Measurements from ENCODE around the gene RARB.

RARB gene

GRCh38 chr3:25433106-25433505 is 5.0 kb downstream of the RARB start:
- H3K4me1 ChIP-seq (ENCODE audit: control insufficient read depth, insufficient read depth, low read length): peaks cover 29% of the 10 kb centered on the region
- H3K9ac ChIP-seq (ENCODE audit: low read length): no peak overlapping the region
- no peak overlapping the region for H3K4me3 ChIP-seq (ENCODE audit: low read depth, low read length)
- no peak overlapping the region for H3K27ac ChIP-seq (ENCODE audit: low read depth, low read length)
- H3K27me3 ChIP-seq (ENCODE audit: control insufficient read depth, insufficient read depth, low read length): peaks cover 7% of the 10 kb centered on the region
- no peaks in the 10 kb centered on the region for H3K9me3 ChIP-seq (ENCODE audit: control insufficient read depth, insufficient read depth, low read depth, low read length)
- no peaks in the 10 kb centered on the region for H3K36me3 ChIP-seq (ENCODE audit: control insufficient read depth, insufficient read depth, low read length)

- Histone ChIP-seq H3K36me3 (ENCODE audit: control insufficient read depth, insufficient read depth, low read length) (no peaks in the 10 kb centered on the region), H3K4me1 (ENCODE audit: control insufficient read depth, insufficient read depth, low read length) (peaks cover 31% of the 10 kb centered on the region), H3K9me3 (ENCODE audit: control insufficient read depth, insufficient read depth, low read depth, low read length) (no peaks in the 10 kb centered on the region), H3K4me3 (ENCODE audit: low read depth, low read length) (no peak overlapping the region), H3K27me3 (ENCODE audit: control insufficient read depth, insufficient read depth, low read length) (no peaks in the 10 kb centered on the region; the same call in 1 of the 2 replicates), H3K9ac (ENCODE audit: low read length) (no peak overlapping the region), H3K27ac (ENCODE audit: low read depth, low read length) (no peak overlapping the region)
These were observed 5.8 kb downstream of the RARB start for GRCh38 chr3:25433868-25434267.

- H3K4me3 ChIP-seq (ENCODE audit: low read depth, low read length): no peak overlapping the region
- H3K27me3 ChIP-seq (ENCODE audit: control insufficient read depth, insufficient read depth, low read length): no peaks in the 10 kb centered on the region
- no peak overlapping the region for H3K9ac ChIP-seq (ENCODE audit: low read length)
- H3K36me3 ChIP-seq (ENCODE audit: control insufficient read depth, insufficient read depth, low read length): no peaks in the 10 kb centered on the region
- peaks cover 19% of the 10 kb centered on the region for H3K4me1 ChIP-seq (ENCODE audit: control insufficient read depth, insufficient read depth, low read length)
- H3K9me3 ChIP-seq (ENCODE audit: control insufficient read depth, insufficient read depth, low read depth, low read length): no peaks in the 10 kb centered on the region
- H3K27ac ChIP-seq (ENCODE audit: low read depth, low read length): no peak overlapping the region
These were observed 9.9 kb downstream of the RARB start for GRCh38 chr3:25437953-25438352.

- Histone ChIP-seq H3K4me1 (ENCODE audit: control insufficient read depth, insufficient read depth, low read length) (peaks cover 15% of the 10 kb centered on the region), H3K9ac (ENCODE audit: low read length) (no peak overlapping the region), H3K36me3 (ENCODE audit: control insufficient read depth, insufficient read depth, low read length) (no peaks in the 10 kb centered on the region), H3K9me3 (ENCODE audit: control insufficient read depth, insufficient read depth, low read depth, low read length) (no peaks in the 10 kb centered on the region), H3K27me3 (ENCODE audit: control insufficient read depth, insufficient read depth, low read length) (no peaks in the 10 kb centered on the region), H3K4me3 (ENCODE audit: low read depth, low read length) (no peak overlapping the region), H3K27ac (ENCODE audit: low read depth, low read length) (no peak overlapping the region)
These were observed 10.9 kb downstream of the RARB start for GRCh38 chr3:25438791-25439555.

GRCh38 chr3:25441234-25441856 is 13.3 kb downstream of the RARB start:
- H3K4me1 ChIP-seq (ENCODE audit: control insufficient read depth, insufficient read depth, low read length): peaks cover 15% of the 10 kb centered on the region
- no peaks in the 10 kb centered on the region for H3K36me3 ChIP-seq (ENCODE audit: control insufficient read depth, insufficient read depth, low read length)
- H3K27me3 ChIP-seq (ENCODE audit: control insufficient read depth, insufficient read depth, low read length): no peaks in the 10 kb centered on the region
- no peak overlapping the region for H3K9ac ChIP-seq (ENCODE audit: low read length)
- H3K9me3 ChIP-seq (ENCODE audit: control insufficient read depth, insufficient read depth, low read depth, low read length): no peaks in the 10 kb centered on the region
- no peak overlapping the region for H3K4me3 ChIP-seq (ENCODE audit: low read depth, low read length)
- no peak overlapping the region for H3K27ac ChIP-seq (ENCODE audit: low read depth, low read length)

- H3K4me3 ChIP-seq (ENCODE audit: low read depth, low read length): no peak overlapping the region
- H3K27ac ChIP-seq (ENCODE audit: low read depth, low read length): no peak overlapping the region
- H3K9me3 ChIP-seq (ENCODE audit: control insufficient read depth, insufficient read depth, low read depth, low read length): no peaks in the 10 kb centered on the region
- peaks cover 15% of the 10 kb centered on the region for H3K4me1 ChIP-seq (ENCODE audit: control insufficient read depth, insufficient read depth, low read length)
- H3K36me3 ChIP-seq (ENCODE audit: control insufficient read depth, insufficient read depth, low read length): no peaks in the 10 kb centered on the region
- H3K27me3 ChIP-seq (ENCODE audit: control insufficient read depth, insufficient read depth, low read length): no peaks in the 10 kb centered on the region
- H3K9ac ChIP-seq (ENCODE audit: low read length): no peak overlapping the region
These were observed 14.4 kb downstream of the RARB start for GRCh38 chr3:25442486-25442885.

GRCh38 chr3:25444273-25444672 is 16.2 kb downstream of the RARB start:
- peaks cover 13% of the 10 kb centered on the region for H3K4me1 ChIP-seq (ENCODE audit: control insufficient read depth, insufficient read depth, low read length)
- no peaks in the 10 kb centered on the region for H3K27me3 ChIP-seq (ENCODE audit: control insufficient read depth, insufficient read depth, low read length)
- H3K27ac ChIP-seq (ENCODE audit: low read depth, low read length): no peak overlapping the region
- no peak overlapping the region for H3K9ac ChIP-seq (ENCODE audit: low read length)
- no peaks in the 10 kb centered on the region for H3K9me3 ChIP-seq (ENCODE audit: control insufficient read depth, insufficient read depth, low read depth, low read length)
- H3K4me3 ChIP-seq (ENCODE audit: low read depth, low read length): no peak overlapping the region
- H3K36me3 ChIP-seq (ENCODE audit: control insufficient read depth, insufficient read depth, low read length): no peaks in the 10 kb centered on the region

- Histone ChIP-seq H3K27ac (ENCODE audit: low read depth, low read length) (no peak overlapping the region), H3K9me3 (ENCODE audit: control insufficient read depth, insufficient read depth, low read depth, low read length) (no peaks in the 10 kb centered on the region), H3K27me3 (ENCODE audit: control insufficient read depth, insufficient read depth, low read length) (no peaks in the 10 kb centered on the region), H3K4me1 (ENCODE audit: control insufficient read depth, insufficient read depth, low read length) (peaks cover 16% of the 10 kb centered on the region), H3K36me3 (ENCODE audit: control insufficient read depth, insufficient read depth, low read length) (no peaks in the 10 kb centered on the region), H3K4me3 (ENCODE audit: low read depth, low read length) (no peak overlapping the region), H3K9ac (ENCODE audit: low read length) (no peak overlapping the region)
These were observed 17.7 kb downstream of the RARB start for GRCh38 chr3:25445731-25446130.

- no peaks in the 10 kb centered on the region for H3K9me3 ChIP-seq (ENCODE audit: control insufficient read depth, insufficient read depth, low read depth, low read length)
- H3K27me3 ChIP-seq (ENCODE audit: control insufficient read depth, insufficient read depth, low read length): no peaks in the 10 kb centered on the region
- H3K27ac ChIP-seq (ENCODE audit: low read depth, low read length): no peak overlapping the region
- H3K4me3 ChIP-seq (ENCODE audit: low read depth, low read length): no peak overlapping the region
- peaks cover 16% of the 10 kb centered on the region for H3K4me1 ChIP-seq (ENCODE audit: control insufficient read depth, insufficient read depth, low read length)
- H3K36me3 ChIP-seq (ENCODE audit: control insufficient read depth, insufficient read depth, low read length): no peaks in the 10 kb centered on the region
- H3K9ac ChIP-seq (ENCODE audit: low read length): no peak overlapping the region
These were observed 19.2 kb downstream of the RARB start for GRCh38 chr3:25447285-25447684.

- Histone ChIP-seq H3K9ac (ENCODE audit: low read length) (no peak overlapping the region), H3K27ac (ENCODE audit: low read depth, low read length) (no peak overlapping the region), H3K36me3 (ENCODE audit: control insufficient read depth, insufficient read depth, low read length) (no peaks in the 10 kb centered on the region), H3K9me3 (ENCODE audit: control insufficient read depth, insufficient read depth, low read depth, low read length) (no peaks in the 10 kb centered on the region), H3K27me3 (ENCODE audit: control insufficient read depth, insufficient read depth, low read length) (no peaks in the 10 kb centered on the region), H3K4me3 (ENCODE audit: low read depth, low read length) (no peak overlapping the region), H3K4me1 (ENCODE audit: control insufficient read depth, insufficient read depth, low read length) (peaks cover 10% of the 10 kb centered on the region)
These were observed 19.9 kb downstream of the RARB start for GRCh38 chr3:25447925-25448324.

- Histone ChIP-seq H3K9me3 (ENCODE audit: control insufficient read depth, insufficient read depth, low read depth, low read length) (no peaks in the 10 kb centered on the region), H3K36me3 (ENCODE audit: control insufficient read depth, insufficient read depth, low read length) (no peaks in the 10 kb centered on the region), H3K27ac (ENCODE audit: low read depth, low read length) (no peak overlapping the region), H3K4me3 (ENCODE audit: low read depth, low read length) (no peak overlapping the region), H3K9ac (ENCODE audit: low read length) (no peak overlapping the region), H3K27me3 (ENCODE audit: control insufficient read depth, insufficient read depth, low read length) (no peaks in the 10 kb centered on the region), H3K4me1 (ENCODE audit: control insufficient read depth, insufficient read depth, low read length) (peaks cover 16% of the 10 kb centered on the region)
These were observed 21.0 kb downstream of the RARB start for GRCh38 chr3:25448750-25449692.
